Right forelimb (tissue), 1 donor: ENCODE data around the gene LASP1NB.
"Not testable (repeated sequence)": the region's sequence is repeated elsewhere in the genome, so short reads cannot be mapped to it uniquely, and the experiment has no call there.

Source experiments
- DNase-seq: peaks from one replicate; pipeline ENCODE4 v3.0.0-alpha.2; 2018

Gene LASP1NB

DNA sequence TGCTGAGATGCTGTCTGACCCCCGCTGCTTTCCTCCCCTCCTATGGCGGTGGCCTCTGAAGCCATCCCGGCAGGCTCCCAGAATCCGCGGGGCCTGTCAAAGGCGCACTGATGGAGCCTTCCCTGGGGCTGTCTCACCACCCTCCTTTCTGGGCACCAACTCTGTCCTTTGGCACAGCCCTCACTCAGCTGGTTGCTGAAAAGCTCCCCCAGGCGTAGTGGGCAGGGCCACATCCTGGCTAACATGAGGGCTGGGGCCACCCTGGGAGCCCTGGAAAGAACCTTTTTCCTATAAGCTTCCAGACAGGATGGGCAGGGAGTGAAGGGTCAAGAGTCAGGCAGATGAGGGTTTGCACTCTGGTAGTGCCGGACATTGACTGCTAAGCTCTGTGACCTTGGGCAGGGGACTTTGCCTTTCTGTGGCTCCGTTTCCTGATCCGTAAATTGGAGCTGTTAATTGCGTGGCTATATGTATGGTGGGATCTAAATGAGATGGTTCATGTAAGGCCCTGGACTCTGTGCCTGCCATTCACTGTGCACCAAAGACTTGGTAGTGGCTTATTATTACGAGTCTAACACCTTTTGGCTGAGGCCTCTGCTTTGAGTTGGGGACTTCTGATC, 27.6 kb upstream of the LASP1NB start:
- no peak for DNase-seq

- no peak for DNase-seq
Observed at GRCh38 chr17:38898291-38898679, 27.1 kb upstream of the LASP1NB start.

DNA sequence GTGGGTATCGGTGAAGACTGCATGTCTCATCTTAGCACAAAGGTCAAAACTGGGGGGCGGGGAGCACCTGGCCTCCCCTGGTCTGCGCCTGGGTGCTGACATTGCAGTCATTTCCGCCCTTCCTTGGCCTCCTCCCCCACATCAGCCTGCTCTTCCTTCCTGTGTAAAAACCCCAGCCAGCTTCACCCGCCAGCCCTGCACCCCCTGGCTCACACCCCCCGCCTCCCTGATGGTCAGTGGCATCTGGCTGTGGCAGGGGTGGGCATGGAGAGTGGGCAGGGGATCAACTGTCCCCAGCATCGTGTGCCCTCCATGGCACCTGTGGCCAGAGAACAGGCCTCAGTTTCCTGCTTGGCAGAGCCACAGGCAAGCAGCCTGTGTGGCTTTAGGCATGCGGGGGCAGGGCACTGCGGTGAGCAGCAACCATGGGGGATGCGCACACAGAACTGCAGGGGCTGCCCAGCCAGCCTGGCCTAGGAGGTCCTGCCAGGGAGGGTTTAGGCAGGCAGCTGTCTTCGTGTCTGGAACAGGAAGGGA, 26.5 kb upstream of the LASP1NB start:
- no peak for DNase-seq

DNA sequence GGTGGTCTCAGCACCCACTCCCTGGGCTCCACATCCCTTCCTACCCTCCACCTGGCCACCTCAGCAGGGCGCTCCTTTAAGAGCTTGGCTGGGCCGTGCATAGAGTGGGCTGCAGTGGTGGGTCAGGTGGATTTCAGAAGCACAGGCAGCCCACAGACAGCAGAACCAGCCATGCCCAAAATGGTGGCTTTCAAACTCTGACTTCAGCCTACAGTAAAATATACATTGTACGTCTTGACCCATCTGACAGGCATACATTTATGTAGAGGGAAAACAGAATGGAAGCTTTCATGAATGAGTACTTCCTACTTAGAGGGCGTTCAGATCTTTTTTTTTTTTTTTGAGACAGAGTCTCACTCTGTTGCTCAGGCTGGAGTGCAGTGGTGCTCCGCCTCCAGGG, 26.0 kb upstream of the LASP1NB start:
- no peak for DNase-seq

- DNase-seq: no peak
Observed at GRCh38 chr17:38900978-38901656, 24.3 kb upstream of the LASP1NB start.

- no peak for DNase-seq
Observed at GRCh38 chr17:38903404-38903803, 22.0 kb upstream of the LASP1NB start.

DNA sequence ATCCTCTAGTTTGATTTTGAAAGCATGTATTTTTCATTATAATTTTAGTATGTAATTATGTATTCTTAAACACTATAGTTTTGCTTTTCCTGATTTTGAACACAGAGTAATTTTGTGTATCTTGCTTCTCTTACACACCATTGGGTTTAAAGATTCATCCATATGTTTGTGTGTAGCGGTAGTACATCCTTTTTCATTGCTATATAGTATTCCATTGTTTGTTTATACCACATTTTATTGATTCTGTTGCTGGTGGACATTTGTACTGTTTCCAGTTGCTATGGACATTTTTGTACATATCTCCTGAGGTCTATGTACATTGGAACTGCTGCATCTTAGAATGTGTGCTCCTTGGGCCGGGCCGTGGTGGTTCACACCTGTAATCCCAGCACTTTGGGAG, 20.5 kb upstream of the LASP1NB start:
- no peak for DNase-seq

DNA sequence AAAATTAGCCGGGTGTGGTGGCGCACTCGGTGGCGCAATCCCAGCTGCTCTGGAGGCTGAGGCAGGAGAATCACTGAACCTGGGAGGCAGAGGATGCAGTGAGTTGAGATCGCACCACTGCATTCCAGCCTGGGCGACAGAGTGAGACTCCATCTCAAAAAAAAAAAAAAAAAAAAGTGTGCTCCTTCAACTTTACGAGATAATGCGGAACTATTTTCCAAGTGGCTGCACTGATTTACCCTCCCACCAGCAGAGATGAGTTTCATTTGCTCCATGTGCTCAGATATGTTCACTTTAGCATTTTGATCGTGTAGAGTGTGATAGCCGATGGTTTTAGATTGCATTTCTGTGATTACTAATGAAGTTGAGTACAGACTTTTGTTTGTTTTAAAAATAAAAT, 20.0 kb upstream of the LASP1NB start:
- DNase-seq: no peak

GRCh38 chr17:38906460-38907228, 18.8 kb upstream of the LASP1NB start:
- peak; percentile 40 for DNase-seq

GRCh38 chr17:38907930-38908675, 17.3 kb upstream of the LASP1NB start:
- DNase-seq: peak; percentile 38

GRCh38 chr17:38908676-38909181, 16.7 kb upstream of the LASP1NB start:
- DNase-seq: peak; percentile 27

GRCh38 chr17:38910325-38910724, 15.1 kb upstream of the LASP1NB start:
- no peak for DNase-seq

DNA sequence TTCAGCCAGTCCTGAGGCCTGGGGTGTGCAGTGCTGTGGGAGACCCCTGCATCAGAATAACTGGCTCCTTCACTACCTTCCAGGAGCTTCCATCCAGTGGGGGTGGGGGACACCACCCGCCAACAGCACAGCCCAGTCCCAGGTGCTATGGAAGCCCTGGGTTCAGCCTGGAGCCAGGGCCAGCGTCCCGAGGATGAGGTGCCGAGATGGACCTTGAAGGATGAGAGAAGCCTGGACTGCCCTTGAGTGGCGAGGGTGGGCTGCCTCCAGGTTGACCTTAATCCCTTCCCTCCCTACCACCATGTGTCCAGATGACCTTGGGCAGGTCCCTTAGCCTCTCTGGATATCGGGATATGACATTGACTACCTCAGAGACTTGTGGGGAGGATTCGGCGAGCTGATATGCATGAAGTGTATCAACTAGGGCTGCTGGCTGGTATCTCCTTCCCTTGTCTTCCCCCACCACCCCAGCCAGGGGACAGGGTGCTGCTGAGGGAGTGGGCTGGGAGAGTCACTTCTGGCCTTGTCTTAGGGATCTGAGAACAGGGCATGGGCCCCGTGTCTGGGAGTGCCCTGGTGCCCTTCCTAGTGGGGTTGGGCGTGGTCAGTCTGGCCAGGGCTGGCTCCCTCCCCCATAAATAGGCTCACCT, 14.2 kb upstream of the LASP1NB start:
- no peak for DNase-seq

- DNase-seq: not testable (repeated sequence)
Observed at GRCh38 chr17:38911731-38912081, 13.7 kb upstream of the LASP1NB start.

GRCh38 chr17:38912221-38912813, 13.1 kb upstream of the LASP1NB start:
- DNase-seq: no peak

- DNase-seq: no peak
Observed at GRCh38 chr17:38914741-38915638, 10.4 kb upstream of the LASP1NB start.

- no peak for DNase-seq
Observed at GRCh38 chr17:38915639-38915995, 9.8 kb upstream of the LASP1NB start.

- DNase-seq: no peak
Observed at GRCh38 chr17:38916771-38917170, 8.6 kb upstream of the LASP1NB start.

GRCh38 chr17:38917259-38917658, 8.2 kb upstream of the LASP1NB start:
- DNase-seq: no peak

- DNase-seq: no peak
Observed at GRCh38 chr17:38918129-38918913, 7.1 kb upstream of the LASP1NB start.
